Hepatocyte (in vitro differentiated cells): ENCODE measurements around the gene AREL1. TPM values are rescaled to one million over a fixed set of nuclear protein-coding genes. Genes with fewer than 3 reads are reported as not detected.

Experiments
- DNase-seq: peaks from one replicate; pipeline ENCODE4 v3.0.0-alpha.2; 2016; ENCODE audit warnings: low spot score
- H2AFZ ChIP-seq: fragments of 200-600 bp; sonication (generic); 2 replicates; pipeline ENCODE4 v1.6.0; 2016; ENCODE audit warnings: antibody characterized with exemption, mild to moderate bottlenecking
- H3K27ac ChIP-seq: fragments of 200-600 bp; sonication (generic); 2 replicates; pipeline ENCODE4 v1.5.1; 2016; ENCODE audit warnings: mild to moderate bottlenecking
- H3K27me3 ChIP-seq: fragments of 200-600 bp; sonication (generic); 2 replicates; pipeline ENCODE4 v1.6.1; 2016
- H3K36me3 ChIP-seq: fragments of 200-600 bp; sonication (generic); replicated peaks from 2 replicates; pipeline ENCODE4 v1.5.1; 2016; ENCODE audit warnings: low read depth; ENCODE audit not compliant: insufficient read depth
- H3K4me1 ChIP-seq: fragments of 200-600 bp; sonication (generic); 2 replicates; pipeline ENCODE4 v1.5.1; 2016; ENCODE audit warnings: mild to moderate bottlenecking, moderate library complexity; ENCODE audit not compliant: insufficient read depth
- H3K4me2 ChIP-seq: fragments of 200-600 bp; sonication (generic); 2 replicates; pipeline ENCODE4 v1.6.0; 2016
- H3K4me3 ChIP-seq: fragments of 200-600 bp; sonication (generic); 2 replicates; pipeline ENCODE4 v1.5.1; 2016; ENCODE audit warnings: mild to moderate bottlenecking
- H3K79me2 ChIP-seq: fragments of 200-600 bp; sonication (generic); 2 replicates; pipeline ENCODE4 v1.6.0; 2017; ENCODE audit warnings: mild to moderate bottlenecking
- H3K9me2 ChIP-seq: fragments of 200-600 bp; sonication (generic); replicated peaks from 2 replicates; pipeline ENCODE4 v1.6.0; 2017; ENCODE audit warnings: mild to moderate bottlenecking; ENCODE audit not compliant: insufficient read depth
- H3K9me3 ChIP-seq: fragments of 200-600 bp; sonication (generic); 2 replicates; pipeline ENCODE4 v1.5.1; 2016; ENCODE audit warnings: low read depth, mild to moderate bottlenecking
- H4K20me1 ChIP-seq: fragments of 200-600 bp; sonication (generic); 2 replicates; pipeline ENCODE4 v1.6.0; 2016; ENCODE audit warnings: mild to moderate bottlenecking; ENCODE audit not compliant: insufficient read depth, poor library complexity, severe bottlenecking
- CTCF ChIP-seq: fragments of 200-600 bp; sonication (generic); IDR thresholded peaks from 2 replicates; pipeline ENCODE4 v1.5.1; 2016; ENCODE audit warnings: antibody characterized with exemption, mild to moderate bottlenecking; ENCODE audit not compliant: poor library complexity
- EZH2 ChIP-seq: fragments of 200-600 bp; sonication (generic); IDR thresholded peaks from 2 replicates; pipeline ENCODE4 v1.6.1; 2016; ENCODE audit warnings: antibody characterized with exemption, mild to moderate bottlenecking, borderline replicate concordance
- EZH2phosphoT487 ChIP-seq: fragments of 200-600 bp; sonication (generic); IDR thresholded peaks from one replicate; pipeline ENCODE4 v1.6.1; 2018; ENCODE audit warnings: antibody characterized with exemption, mild to moderate bottlenecking, low read depth, moderate library complexity; ENCODE audit not compliant: unreplicated experiment, severe bottlenecking
- WGBS: methylation state at CpG from one replicate; pipeline ENCODE4 v1.1.6; 2016; ENCODE audit warnings: low lambda C conversion rate; ENCODE audit errors: missing lambda C conversion rate; 5-methylcytosine and 5-hydroxymethylcytosine counted together
- polyA plus RNA-seq: library from polyadenylated mRNA; unstranded; fragments of >200 nt; fragmentation: Nextera tagmentation; extraction: Ambion mirVana; gene quantifications from 2 replicates; pipeline ENCODE4 v1.2.1, GENCODE V29; 2016
- total RNA-seq: library from RNA; depleted of rRNA; stranded (reverse); fragments of >200 nt; gene quantifications from 2 replicates; pipeline ENCODE4 v1.2.3, GENCODE V29; 2014

The AREL1 gene
- total and polyA plus RNA-seq, 2 experiments from 2014 or later, result 11.4 to 31.7 TPM

GRCh38 chr14:74652541-74652940 lies 60.3 kb downstream of the AREL1 start:
- WGBS, result 80% methylated on average over 4 of the region's 4 CpGs
- Histone ChIP-seq H3K9me2 (no peaks in the 10 kb centered on the region), H3K9me3 (no peaks in the 10 kb centered on the region)

GRCh38 chr14:74650927-74651686 lies 61.8 kb downstream of the AREL1 start:
- 100% methylated on average over 1 of the region's 1 CpG for WGBS
- TF ChIP-seq CTCF (no peak), EZH2 (no peak), EZH2phosphoT487 (no peak)
- H3K4me3 ChIP-seq, result no peak overlapping the region
- H3K9me3 ChIP-seq, result no peaks in the 10 kb centered on the region
- H4K20me1 ChIP-seq, result no peaks in the 10 kb centered on the region
- no peak overlapping the region for H3K4me2 ChIP-seq
- peaks cover 21% of the 10 kb centered on the region for H3K4me1 ChIP-seq
- H3K27me3 ChIP-seq, result no peaks in the 10 kb centered on the region
- no peak for DNase-seq
- no peaks in the 10 kb centered on the region for H3K9me2 ChIP-seq
- H3K27ac ChIP-seq, result no peak overlapping the region
- H3K36me3 ChIP-seq, result no peaks in the 10 kb centered on the region
- no peaks in the 10 kb centered on the region for H3K79me2 ChIP-seq
- no peak overlapping the region for H2AFZ ChIP-seq

More at GRCh38 chr14:74652541-74652940, 60.3 kb downstream of the AREL1 start:
- Histone ChIP-seq H3K27me3 (no peaks in the 10 kb centered on the region), H3K36me3 (no peaks in the 10 kb centered on the region), H3K4me2 (no peak overlapping the region), H2AFZ (no peak overlapping the region), H3K4me3 (no peak overlapping the region), H3K79me2 (no peaks in the 10 kb centered on the region), H3K4me1 (peaks cover 15% of the 10 kb centered on the region), H4K20me1 (no peaks in the 10 kb centered on the region), H3K27ac (no peak overlapping the region)
- TF ChIP-seq EZH2, result no peak
- no peak for TF ChIP-seq EZH2phosphoT487
- TF ChIP-seq CTCF, result no peak
- no peak for DNase-seq

GRCh38 chr14:74649673-74650072 lies 63.2 kb downstream of the AREL1 start:
- TF ChIP-seq EZH2 (no peak), EZH2phosphoT487 (no peak), CTCF (no peak)
- peaks cover 21% of the 10 kb centered on the region for H3K4me1 ChIP-seq
- H3K36me3 ChIP-seq, result no peaks in the 10 kb centered on the region
- no peaks in the 10 kb centered on the region for H3K27me3 ChIP-seq
- no peak overlapping the region for H2AFZ ChIP-seq
- no peaks in the 10 kb centered on the region for H4K20me1 ChIP-seq
- 87% methylated on average over 2 of the region's 2 CpGs for WGBS
- DNase-seq, result no peak
- no peaks in the 10 kb centered on the region for H3K79me2 ChIP-seq
- no peaks in the 10 kb centered on the region for H3K9me3 ChIP-seq
- H3K27ac ChIP-seq, result no peak overlapping the region
- no peaks in the 10 kb centered on the region for H3K9me2 ChIP-seq
- no peak overlapping the region for H3K4me2 ChIP-seq
- no peak overlapping the region for H3K4me3 ChIP-seq
